SW480 (cell line): ENCODE data around the gene SYTL4.

Experiments used
- DNase-seq: peaks from one replicate; pipeline ENCODE4 v3.0.0-alpha.2; 2016; ENCODE audit warnings: low spot score

The SYTL4 gene

DNA sequence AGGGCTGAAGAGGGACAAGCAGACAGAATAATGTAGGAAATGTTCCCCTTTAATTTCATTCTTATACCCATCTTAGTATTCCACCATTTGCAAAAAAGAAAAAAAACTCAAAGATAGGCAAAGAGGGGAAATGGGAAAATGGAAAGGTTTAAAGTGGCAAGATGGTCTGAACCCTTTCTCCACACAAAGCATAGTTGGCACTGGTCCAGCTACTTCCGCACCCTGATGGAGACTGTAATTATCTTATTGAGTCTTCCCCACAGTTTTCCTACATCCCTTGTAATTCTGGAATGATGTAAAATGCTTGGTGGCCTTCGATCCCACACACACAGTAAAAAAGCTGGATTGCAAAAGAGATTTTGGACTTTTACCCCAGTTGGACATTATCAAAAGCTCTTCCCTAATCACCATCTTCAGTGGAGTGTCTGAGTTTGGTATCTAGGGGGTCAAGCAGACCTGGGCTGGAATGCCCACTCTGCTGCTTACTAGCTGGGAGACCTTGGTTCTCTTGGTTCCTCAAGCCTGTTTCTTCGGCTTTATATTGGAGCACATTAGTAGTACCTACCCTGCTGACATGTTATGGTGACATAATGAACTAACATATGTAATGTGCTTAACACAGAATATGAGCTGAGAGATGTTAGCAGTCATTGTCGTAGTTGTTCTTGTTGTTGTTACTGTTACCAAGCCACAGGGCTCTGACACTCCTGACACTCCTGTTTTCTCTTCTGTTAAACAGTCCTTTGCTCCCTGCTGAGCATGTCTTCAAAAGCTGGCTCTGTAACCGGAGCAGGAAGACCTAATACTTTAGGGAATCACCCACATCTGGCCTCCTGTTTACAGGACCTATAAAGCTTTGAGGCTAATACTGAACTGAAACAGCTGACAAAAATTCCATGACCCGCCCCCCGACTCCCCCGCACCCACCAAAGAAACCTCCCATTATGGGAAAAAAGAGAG, 83.2 kb downstream of the SYTL4 start:
- DNase-seq: no peak

DNA sequence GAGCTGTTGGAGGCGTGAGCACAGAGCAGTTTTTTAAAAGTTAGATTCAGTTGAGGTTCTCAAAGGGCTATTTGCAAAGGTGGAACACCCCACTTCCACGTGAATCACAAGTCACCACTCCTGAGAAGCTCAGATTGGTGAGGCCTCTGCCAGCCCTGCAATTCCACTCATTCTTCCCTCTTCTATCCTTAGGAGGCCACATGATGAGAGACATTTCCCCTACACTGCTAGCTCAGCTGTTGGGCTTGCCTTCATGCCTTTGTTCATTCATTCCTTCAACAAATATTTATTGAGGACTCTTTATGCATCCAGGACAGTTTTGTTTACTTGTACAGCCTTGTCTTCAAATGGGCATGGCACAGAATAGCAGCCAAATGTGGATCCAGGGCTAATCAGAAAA, 84.2 kb downstream of the SYTL4 start:
- DNase-seq: no peak

DNA sequence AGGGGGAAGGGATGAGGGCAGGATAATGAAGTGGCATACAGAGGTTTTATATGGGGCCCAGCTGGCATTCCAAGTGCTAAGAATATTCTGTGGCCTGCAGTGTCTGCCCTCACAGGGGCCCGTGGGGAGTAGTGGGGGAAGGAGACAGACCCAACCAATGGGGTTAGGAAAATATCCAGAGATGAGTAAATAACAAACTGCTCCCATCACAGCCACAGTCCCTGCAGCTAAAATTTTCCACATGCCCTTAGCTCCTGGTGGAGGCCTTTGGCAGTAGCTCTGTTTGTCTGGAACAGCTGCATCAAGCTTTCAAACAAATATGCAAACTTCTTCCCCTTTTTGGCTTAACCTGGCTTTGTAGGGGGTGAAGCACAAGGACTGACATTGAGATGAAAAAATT, 84.8 kb downstream of the SYTL4 start:
- DNase-seq: no peak

DNA sequence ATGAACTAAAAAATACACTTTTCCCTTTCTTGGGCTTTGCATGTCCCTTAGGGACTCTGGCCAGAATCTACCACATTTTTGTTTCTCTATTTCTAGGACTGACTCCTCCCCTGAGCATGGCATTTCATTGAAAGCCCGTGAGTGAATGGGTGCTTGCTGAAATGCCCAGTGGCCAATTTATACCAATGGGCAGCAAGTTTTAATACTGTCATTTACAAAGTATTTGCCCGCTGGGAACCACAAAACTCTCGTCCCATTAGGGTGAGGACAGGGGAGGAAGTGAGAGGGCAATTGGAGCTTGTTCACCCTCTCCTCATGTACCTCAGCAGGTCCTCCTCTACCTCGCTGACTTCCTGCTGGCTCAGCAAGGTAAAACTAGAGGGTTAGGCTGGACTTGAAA, 86.8 kb downstream of the SYTL4 start:
- DNase-seq: no peak

DNA sequence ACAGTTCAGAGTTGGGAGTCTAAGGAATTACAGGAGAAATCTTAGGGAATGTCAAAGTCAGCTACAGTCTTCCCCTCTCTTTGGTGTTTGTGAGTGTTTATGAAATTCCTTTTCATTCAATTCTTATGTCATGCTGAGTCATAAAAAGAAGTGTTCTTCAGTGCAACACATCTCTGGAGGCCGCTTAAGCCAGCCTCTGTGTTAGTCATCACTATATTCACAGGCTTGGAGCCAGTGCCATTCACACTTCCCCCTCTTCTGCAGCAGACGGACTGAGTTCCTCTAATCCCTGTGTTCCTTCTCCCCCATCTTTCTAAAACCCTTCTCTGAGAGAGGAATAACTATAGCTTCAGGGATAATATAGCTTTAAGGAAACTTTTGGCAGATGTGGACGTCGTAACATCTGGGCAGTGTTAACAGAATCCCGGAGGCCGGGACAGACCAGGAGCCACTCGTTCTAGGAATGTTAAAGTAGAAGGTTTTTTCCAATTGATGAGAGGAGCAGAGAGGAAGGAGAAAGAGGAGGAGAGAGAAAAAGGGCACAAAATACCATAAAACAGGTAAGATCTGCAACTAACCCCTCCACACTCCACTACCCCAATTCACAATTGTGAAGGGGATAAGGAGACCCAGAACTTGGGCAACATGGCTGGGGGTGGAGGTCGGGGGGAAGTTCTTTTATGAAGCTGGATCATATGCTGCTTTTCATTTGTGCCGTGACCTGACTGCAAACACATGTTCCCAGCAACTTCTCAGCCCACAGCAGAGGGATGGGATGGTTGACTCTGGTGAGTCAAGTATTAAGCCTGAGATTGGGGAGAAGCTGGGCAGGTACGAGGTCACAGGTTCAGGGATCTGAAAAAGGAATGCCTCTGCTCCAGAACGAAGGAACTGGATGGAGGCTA, 87.7 kb downstream of the SYTL4 start, which contains the start of gene SRPX2:
Gene SRPX2 (plus strand): TSS at position 244 of the 905 bp plus-strand sequence. CDS start 2,124 bp downstream, outside the sequence.
- DNase-seq: peak; percentile 49

DNA sequence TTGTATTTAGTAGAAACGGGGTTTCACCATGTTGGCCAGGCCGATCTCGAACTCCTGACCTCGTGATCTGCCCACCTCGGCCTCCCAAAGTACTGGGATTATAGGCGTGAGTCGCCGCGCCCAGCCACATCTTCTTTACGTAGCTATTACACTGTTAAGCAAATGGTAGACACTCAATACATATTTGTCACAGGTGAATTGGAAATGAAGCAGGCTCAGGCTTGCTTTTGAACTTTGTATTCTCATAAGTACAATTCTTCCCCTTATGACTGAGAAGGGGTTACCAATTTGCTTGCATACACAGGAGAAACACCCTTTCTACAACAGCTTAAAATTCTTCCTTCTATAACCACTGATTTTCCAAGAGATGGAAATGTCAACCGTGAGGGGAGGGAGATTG, 88.7 kb downstream of the SYTL4 start:
- no peak for DNase-seq

DNA sequence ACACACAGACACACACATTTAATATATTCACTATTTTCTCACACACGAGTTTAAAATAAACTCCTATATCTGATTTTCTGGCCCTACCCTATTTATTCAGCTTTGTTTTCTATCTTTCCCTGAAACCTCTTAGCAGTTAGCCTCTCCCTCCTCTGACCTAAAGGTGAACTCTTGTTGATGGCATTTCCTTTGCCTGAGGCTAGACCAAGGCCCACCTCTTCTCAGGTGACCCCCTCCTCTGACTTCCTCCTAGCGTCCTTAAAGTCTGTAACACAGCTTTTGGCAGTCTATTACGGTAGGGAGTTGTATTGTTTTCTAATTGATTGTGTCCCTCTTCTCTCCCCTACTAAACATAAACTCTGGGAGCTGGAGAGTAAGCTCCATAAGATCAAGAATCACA, 89.6 kb downstream of the SYTL4 start:
- no peak for DNase-seq

DNA sequence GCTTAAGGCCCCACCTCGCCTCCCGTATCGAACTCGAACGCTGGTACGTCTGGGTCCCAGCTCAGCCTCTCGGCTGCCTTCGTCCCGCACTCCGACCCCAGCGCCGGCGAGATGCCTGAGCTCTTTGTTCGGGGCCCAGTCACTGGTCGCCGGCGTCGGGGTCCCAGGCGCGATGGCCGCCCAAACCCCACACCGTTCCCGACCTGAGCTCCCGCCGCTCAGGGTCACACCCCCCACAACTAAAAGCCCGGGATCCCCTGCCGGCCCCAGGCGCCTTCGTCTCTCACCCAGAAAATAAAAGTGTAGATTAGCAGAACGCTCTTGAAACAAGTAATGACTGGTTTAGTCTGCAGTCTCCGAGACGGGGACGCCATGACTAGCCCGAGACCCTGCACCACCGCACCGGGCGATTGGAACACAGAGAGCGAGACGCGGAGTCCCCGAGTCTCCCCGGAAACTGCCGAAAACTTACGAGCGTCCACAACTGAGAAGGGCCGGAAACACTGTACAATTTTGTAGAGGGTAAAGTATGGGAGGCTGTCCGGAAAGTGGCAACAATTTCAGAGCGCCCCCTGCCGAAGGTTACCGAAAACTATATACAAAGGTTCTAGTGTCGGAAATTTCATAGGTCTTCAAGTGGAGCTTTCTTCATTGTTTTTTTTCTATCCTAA, 95.5 kb downstream of the SYTL4 start, which contains the start of gene TSPAN6:
Gene TSPAN6 (minus strand): TSS at position 486 of the 671 bp plus-strand sequence. CDS start 112 bp downstream, at position 374.
- peak; percentile 90 for DNase-seq

DNA sequence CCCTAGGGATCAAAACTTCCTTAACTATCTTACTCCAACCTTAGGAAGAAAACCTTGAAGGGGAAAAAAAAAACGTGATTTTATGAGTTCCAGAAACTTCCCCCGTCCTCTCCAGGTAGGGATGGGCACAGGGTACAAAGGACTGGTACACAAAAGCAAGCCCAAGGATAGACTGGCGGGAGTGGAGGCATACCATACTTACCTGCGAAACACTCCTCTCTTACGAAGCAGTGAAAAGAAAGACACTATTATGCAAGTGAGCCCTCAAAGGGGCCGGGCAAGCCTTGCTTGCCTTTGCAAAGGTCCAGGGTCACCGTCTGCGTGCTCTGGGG, 96.0 kb downstream of the SYTL4 start:
- peak; percentile 39 for DNase-seq

DNA sequence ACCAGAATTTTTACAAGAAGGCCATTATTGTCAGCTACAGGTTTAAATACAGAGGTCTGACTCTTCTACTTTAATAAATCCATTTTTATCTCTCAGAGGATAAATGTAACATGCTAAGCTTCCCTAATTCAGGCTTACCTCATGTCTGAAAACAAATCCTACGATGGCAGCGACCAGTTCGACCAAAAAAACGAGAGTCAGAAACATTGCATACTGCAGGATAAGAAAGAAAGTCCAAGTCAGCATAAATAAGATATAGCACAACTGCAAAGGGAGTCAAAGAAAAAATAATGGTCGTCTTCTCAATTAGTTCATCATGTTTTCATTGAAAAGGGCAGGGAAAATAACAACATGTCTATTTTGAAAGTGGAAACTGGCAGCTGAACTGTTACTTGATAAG, 96.9 kb downstream of the SYTL4 start:
- DNase-seq: no peak

DNA sequence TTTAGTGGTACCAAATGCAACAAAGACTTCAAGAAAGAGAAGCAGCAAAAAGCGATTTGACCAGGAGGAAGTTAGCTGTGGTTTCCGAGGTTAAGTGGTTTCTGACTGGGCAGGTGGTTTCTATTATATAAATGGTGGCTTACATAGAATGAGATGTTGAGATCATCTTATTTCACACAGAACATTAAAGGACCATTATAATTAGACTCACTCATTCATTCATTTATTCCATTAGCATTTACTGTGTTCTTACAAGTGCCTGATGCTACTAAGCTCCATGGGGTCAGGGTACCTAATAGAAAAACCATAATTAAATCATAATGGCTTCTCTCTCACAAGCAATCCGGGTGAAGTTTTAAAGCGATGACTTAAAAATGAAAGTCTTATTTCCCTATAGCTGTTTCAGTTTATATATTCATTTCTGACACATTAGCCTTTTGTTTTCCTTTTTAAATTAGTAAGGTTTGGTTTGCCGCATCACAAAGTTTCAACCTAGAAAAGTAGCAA, 105.9 kb downstream of the SYTL4 start:
- DNase-seq: no peak
